ENCODE measurements around the gene SLU7. TPM values are rescaled to one million over a fixed set of nuclear protein-coding genes. Genes with fewer than 3 reads are reported as not detected.

The SLU7 gene
- total and polyA plus RNA-seq, 2 donors (not counting 3 experiments of a cell fraction or from before 2014, with no cell fraction given), result 10.2 to 48.2 TPM

DNA sequence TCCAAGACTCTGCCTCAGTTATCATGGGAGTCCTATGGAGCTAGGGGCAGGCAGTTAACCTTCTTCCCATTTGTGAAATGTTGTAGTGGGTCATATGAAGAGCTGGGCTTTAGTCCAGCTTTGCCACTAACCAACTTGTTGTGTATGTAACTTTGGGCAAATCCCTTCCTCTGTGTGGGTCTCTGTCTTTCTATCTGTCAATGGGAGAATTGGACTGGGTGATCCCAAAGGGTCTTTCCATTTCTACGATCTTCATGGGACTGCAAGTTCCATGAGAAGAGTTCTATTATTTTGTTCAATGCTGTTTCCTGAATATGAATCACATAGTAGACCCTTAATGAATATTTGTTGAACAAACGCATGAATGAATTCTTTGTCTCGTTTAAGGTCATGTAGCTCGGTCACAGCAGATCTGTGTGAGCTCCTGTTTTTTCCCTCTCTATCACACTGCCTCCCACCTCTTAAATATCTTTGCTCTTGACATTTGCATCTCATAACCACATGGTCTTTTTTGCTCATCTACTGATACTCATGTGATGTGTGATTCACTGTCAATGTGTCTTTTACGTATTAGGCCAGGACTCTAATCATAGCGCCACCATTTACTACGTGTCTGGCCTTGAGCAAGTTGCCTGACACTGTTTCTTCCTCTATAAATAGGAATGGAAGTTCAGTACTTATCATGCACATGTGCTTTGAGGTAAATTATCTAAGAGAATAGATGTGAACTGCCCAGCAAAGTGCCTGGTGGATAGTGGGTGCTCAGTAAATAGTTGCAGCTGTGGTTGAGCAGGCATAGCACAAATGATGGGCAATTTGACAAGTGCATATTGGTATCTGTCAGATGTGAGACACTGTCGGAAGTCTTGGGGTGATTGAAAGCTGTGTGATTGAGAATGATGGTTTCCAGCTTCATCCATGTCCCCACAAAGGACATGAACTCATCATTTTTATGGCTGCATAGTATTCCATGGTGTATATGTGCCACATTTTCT, 40.2 kb upstream of the SLU7 start:
- H3K79me2 ChIP-seq (ENCODE audit: control insufficient read depth, insufficient read depth, low read length), result no peaks in the 10 kb centered on the region
- H3K4me1 ChIP-seq (ENCODE audit: control insufficient read depth, extremely low read depth, insufficient read depth, low read length), result peaks cover 10% of the 10 kb centered on the region
- H2AFZ ChIP-seq (ENCODE audit: low read depth, low read length), result peak overlapping the region; percentile 26
- H4K20me1 ChIP-seq (replicated peaks; ENCODE audit: control insufficient read depth, extremely low read depth, insufficient read depth, low read length), result no peaks in the 10 kb centered on the region
- CTCF ChIA-PET, result interaction anchor here (1.5 to 4.8 kb wide), 3 partner anchors 9 to 19 kb away, joined by 3 to 113 read pairs (median 5); no protein-coding TSS in a partner anchor
- H3K4me3 ChIP-seq (replicated peaks in 1 of 3; ENCODE audit: insufficient read depth in 1 of 3, low read depth in 1 of 3, low read length in 3 of 3), result no peak overlapping the region
- intact Hi-C loops (cut with micrococcal nuclease) (no loop called here), dilution Hi-C loops (cut with MboI; ENCODE audit: extremely low pct_ligation_motif_present, low sequenced_read_pairs) (no loop called here)
- POLR2A ChIA-PET, result no interaction called here
- no peaks in the 10 kb centered on the region for H3K9me1 ChIP-seq (replicated peaks; ENCODE audit: control insufficient read depth, extremely low read depth, insufficient read depth, low read length)
- H3K27me3 ChIP-seq (ENCODE audit: control insufficient read depth in 2 of 2, insufficient read depth in 2 of 2, low read length in 2 of 2), result no peaks in the 10 kb centered on the region
- no peaks in the 10 kb centered on the region for H3K9me3 ChIP-seq (replicated peaks; ENCODE audit: control insufficient read depth, insufficient read depth, low read length)
- no peak overlapping the region for H3K4me2 ChIP-seq (ENCODE audit: insufficient read depth, low read length)
- no peak overlapping the region for H3K9ac ChIP-seq (replicated peaks; ENCODE audit: extremely low read depth, insufficient read depth, low read length)
- FAIRE-seq (no peak), DNase-seq (ENCODE audit: low read depth, low spot score) (no peak)
- TF ChIP-seq FOS (IDR thresholded peaks at IDR 0.05; ENCODE audit: borderline replicate concordance, insufficient read depth, low read length) (no peak), JUN (IDR thresholded peaks at IDR 0.05; ENCODE audit: borderline replicate concordance, insufficient read depth, insufficient read length, low read depth) (no peak), POLR2AphosphoS5 (IDR thresholded peaks at IDR 0.05; ENCODE audit: insufficient read depth, low read depth, low read length) (no peak), POLR2A (IDR thresholded peaks at IDR 0.05; ENCODE audit: low read depth, low read length) (no peak), EZH2 (IDR thresholded peaks at IDR 0.05; ENCODE audit: borderline replicate concordance, low read depth, low read length, severe bottlenecking) (no peak), CTCF (IDR thresholded peaks at IDR 0.05; ENCODE audit: extremely low read depth in 1 of 2, insufficient read depth in 1 of 2, low read depth in 1 of 2, low read length in 2 of 2) (no peak), MYC (IDR thresholded peaks at IDR 0.05; ENCODE audit: low read depth, low read length) (no peak)
- BruUV-seq (replicated peaks), result no TSS peak
- H3K36me3 ChIP-seq (ENCODE audit: control insufficient read depth in 2 of 2, extremely low read depth in 1 of 2, insufficient read depth in 2 of 2, low read length in 2 of 2), result no peaks in the 10 kb centered on the region
- H3K27ac ChIP-seq (ENCODE audit: insufficient read depth, low read depth, low read length), result no peak overlapping the region
